ENCODE measurements around the gene UBAC2. TPM values are rescaled to one million over a fixed set of nuclear protein-coding genes. Genes with fewer than 3 reads are reported as not detected.
"Not testable (repeated sequence)": the region's sequence is repeated elsewhere in the genome, so short reads cannot be mapped to it uniquely, and the experiment has no call there.

The UBAC2 gene
- total and polyA plus RNA-seq, 2 of the 8 experiments (the other 6 are each of a cell fraction or from before 2014, with no cell fraction given) = 75.9 to 76.9 TPM

GRCh38 chr13:99409461-99410083 is 208.9 kb downstream of the UBAC2 start:
- POLR2A ChIA-PET (ENCODE audit: partially characterized antibody); H3K14ac ChIP-seq (ENCODE audit: insufficient read length); FAIRE-seq: not testable (repeated sequence)

More at GRCh38 chr13:99409461-99410083, 208.9 kb downstream of the UBAC2 start:
- not testable (repeated sequence) for H3K79me1 ChIP-seq (ENCODE audit: low read depth, low read length); H3K56ac ChIP-seq (replicated peaks; ENCODE audit: insufficient read length, low read depth, low read length); H3K27ac ChIP-seq (ENCODE audit: low read depth, low read length); H3K18ac ChIP-seq (ENCODE audit: extremely low read depth, low read length); H2BK12ac ChIP-seq (ENCODE audit: low read depth, low read length); H2BK5ac ChIP-seq (ENCODE audit: low read depth, low read length); H2AK5ac ChIP-seq (ENCODE audit: low read depth, low read length); H2BK20ac ChIP-seq (ENCODE audit: low read length); H4K5ac ChIP-seq (ENCODE audit: insufficient read length, low read depth, low read length); H3K9ac ChIP-seq (replicated peaks in 1 of 4; ENCODE audit: extremely low read depth in 1 of 4, low read depth in 3 of 4, low read length in 3 of 4); H3K36me3 ChIP-seq (ENCODE audit: control insufficient read depth in 2 of 4, insufficient read depth in 4 of 4, low read length in 3 of 4); H2AFZ ChIP-seq (ENCODE audit: low read length); H4K91ac ChIP-seq (replicated peaks; ENCODE audit: insufficient read length, low read length); H4K20me1 ChIP-seq (replicated peaks in 1 of 2; ENCODE audit: control insufficient read depth in 1 of 2, insufficient read depth in 2 of 2, low read length in 2 of 2); H3K27me3 ChIP-seq (replicated peaks in 1 of 4; ENCODE audit: control insufficient read depth in 3 of 4, extremely low read depth in 1 of 4, insufficient read depth in 3 of 4, low read length in 3 of 4); H3K4me3 ChIP-seq (ENCODE audit: extremely low read depth in 1 of 4, insufficient read depth in 2 of 4, low read depth in 3 of 4, low read length in 4 of 4); H3K23me2 ChIP-seq (ENCODE audit: low read depth, low read length); H4K8ac ChIP-seq (ENCODE audit: extremely low read depth, insufficient read depth, low read length); H3K79me2 ChIP-seq (ENCODE audit: control insufficient read depth in 1 of 2, insufficient read depth in 2 of 2, low read length in 2 of 2); DNase-seq (ENCODE audit: low read depth in 1 of 2, low spot score in 2 of 2); H3K23ac ChIP-seq (ENCODE audit: insufficient read length); H2BK120ac ChIP-seq (replicated peaks; ENCODE audit: low read depth, low read length); H3K4me1 ChIP-seq (replicated peaks in 1 of 4; ENCODE audit: control insufficient read depth in 3 of 4, insufficient read depth in 4 of 4, low read length in 3 of 4); H3K4ac ChIP-seq (replicated peaks; ENCODE audit: insufficient read length, low read depth, low read length); H3K4me2 ChIP-seq (ENCODE audit: insufficient read depth in 1 of 2, low read depth in 2 of 2, low read length in 2 of 2); H3K9me3 ChIP-seq (ENCODE audit: insufficient read depth in 2 of 2, low read depth in 1 of 2, low read length in 1 of 2); H2BK15ac ChIP-seq (ENCODE audit: low read length)
- 82% methylated on average over 11 of the region's 11 CpGs; no CpG with 5 or more reads in 1 of the 2 experiments for WGBS, 2 experiments (ENCODE audit: extremely low coverage in 1 of 2, insufficient coverage in 1 of 2, insufficient read length in 1 of 2, insufficient replicate concordance in 2 of 2, low coverage in 1 of 2, low lambda C conversion rate in 2 of 2, missing lambda C conversion rate in 1 of 2)
- CTCF ChIA-PET (ENCODE audit: partially characterized antibody) = interaction anchor here (0.6 to 6.8 kb wide), 5 partner anchors 11 to 1190 kb away, joined by 3 to 47 read pairs (median 4); no protein-coding TSS in a partner anchor
